Islet precursor cell (in vitro differentiated cells): ENCODE data around the gene AP5B1.

Experiments used
- DNase-seq: peaks from one replicate; pipeline ENCODE4 v3.0.0-alpha.2; 2018

The AP5B1 gene

GRCh38 chr11:65780770-65781151, at the start of gene AP5B1:
AP5B1 (minus strand) TSS chr11:65780976; CDS start chr11:65780591, 385 bp downstream.
- DNase-seq, result peak; percentile 86

GRCh38 chr11:65829459-65829858, 48.7 kb upstream of the AP5B1 start:
- no peak for DNase-seq

GRCh38 chr11:65826984-65827735, 46.4 kb upstream of the AP5B1 start:
- no peak for DNase-seq

GRCh38 chr11:65822776-65823528, 42.2 kb upstream of the AP5B1 start:
- DNase-seq, result no peak

GRCh38 chr11:65821107-65821506, 40.3 kb upstream of the AP5B1 start:
- DNase-seq, result no peak

GRCh38 chr11:65817835-65818680, 37.3 kb upstream of the AP5B1 start:
- DNase-seq, result peak; percentile 91

- no peak for DNase-seq
These were observed 36.6 kb upstream of the AP5B1 start for GRCh38 chr11:65817312-65817834.

- DNase-seq, result no peak
These were observed 35.9 kb upstream of the AP5B1 start for GRCh38 chr11:65816696-65817095.

- peak; percentile 65 for DNase-seq
These were observed 34.3 kb upstream of the AP5B1 start for GRCh38 chr11:65814986-65815565.

GRCh38 chr11:65814131-65814985, 33.6 kb upstream of the AP5B1 start:
- DNase-seq, result no peak

GRCh38 chr11:65811764-65812475, 31.1 kb upstream of the AP5B1 start:
- DNase-seq, result peak; percentile 70

- DNase-seq, result no peak
These were observed 29.5 kb upstream of the AP5B1 start for GRCh38 chr11:65810046-65810868.

GRCh38 chr11:65809496-65809895, 28.7 kb upstream of the AP5B1 start:
- no peak for DNase-seq

GRCh38 chr11:65808744-65809341, 28.1 kb upstream of the AP5B1 start:
- no peak for DNase-seq

GRCh38 chr11:65806979-65807378, 26.2 kb upstream of the AP5B1 start:
- DNase-seq, result no peak

- peak; percentile 60 for DNase-seq
These were observed 23.2 kb upstream of the AP5B1 start for GRCh38 chr11:65803797-65804492.

GRCh38 chr11:65802841-65803240, 22.1 kb upstream of the AP5B1 start:
- no peak for DNase-seq

GRCh38 chr11:65801153-65801987, 20.6 kb upstream of the AP5B1 start:
- no peak for DNase-seq
